A549 (cell line): ENCODE data around the gene MT1E. TPM values are rescaled to one million over a fixed set of nuclear protein-coding genes. Genes with fewer than 3 reads are reported as not detected.
A peak's percentile ranks its signal among the peaks of the same experiment; 100 is the strongest.
"Not testable (repeated sequence)": the region's sequence is repeated elsewhere in the genome, so short reads cannot be mapped to it uniquely, and the experiment has no call there.

ENCODE experiments used
- ATAC-seq, 2 experiments: fragments of 200-7000 bp in 1 of 2; fragments of >200 bp in 1 of 2; cut with Nextera tagmentation in 1 of 2; cut with Tn5 transposase in 1 of 2; 3 replicates each; pipeline versions ENCODE4 v1.8.0 to v1.9.1; 2018 to 2020; ENCODE audit warnings: mild to moderate bottlenecking in 1 of 2, moderate library complexity in 1 of 2
- CTCF ChIA-PET: fragments of 300-600 bp; sonication (Branson Sonifier 250); formaldehyde crosslinking; extraction: SDS; loops from one replicate; lab custom pipeline; 2021; ENCODE audit warnings: antibody characterized with exemption, inconsistent platforms; lab: Yijun Ruan, JAX
- POLR2A ChIA-PET: fragments of 350-600 bp; formaldehyde crosslinking; extraction: SDS; loops from one replicate; lab custom pipeline; 2021; ENCODE audit warnings: antibody characterized with exemption, inconsistent platforms; lab: Yijun Ruan, JAX
- DNase-seq, 2 experiments: peaks; one replicate each; pipeline versions ENCODE4 v3.0.0 to v3.0.0-alpha.2; 2011 to 2016; ENCODE audit warnings: low read depth in 1 of 2, low spot score in 1 of 2
- FAIRE-seq: peaks from 2 replicates; lab custom pipeline; 2011; peaks lifted over from hg19 to GRCh38; lab: Jason Lieb, UNC
- H3K27ac ChIP-seq, 2 experiments: fragments of >200 bp; sonication (Bioruptor Twin); formaldehyde crosslinking; 3 replicates each; pipeline ENCODE4 v1.5.1; 2016 to 2017
- H3K4me1 ChIP-seq: fragments of >200 bp; sonication (Bioruptor Twin); formaldehyde crosslinking; 3 replicates; pipeline ENCODE4 v1.6.1; 2016
- H3K4me2 ChIP-seq: fragments of >200 bp; sonication (Bioruptor Twin); formaldehyde crosslinking; 3 replicates; pipeline ENCODE4 v1.6.1; 2016
- H3K4me3 ChIP-seq: fragments of >200 bp; sonication (Bioruptor Twin); formaldehyde crosslinking; 3 replicates; pipeline ENCODE4 v1.5.1; 2016
- H3K9me3 ChIP-seq: fragments of >200 bp; sonication (Bioruptor Twin); formaldehyde crosslinking; 3 replicates; pipeline ENCODE4 v1.6.1; 2016
- CEBPB ChIP-seq, 2 experiments: fragments of >200 bp in 1 of 2; sonication (Bioruptor Twin) in 1 of 2; formaldehyde crosslinking in 1 of 2; IDR thresholded peaks; 2 replicates each; pipeline ENCODE4 v1.6.1; 2012 to 2016
- CTCF ChIP-seq: fragments of >200 bp; sonication (Bioruptor Twin); formaldehyde crosslinking; IDR thresholded peaks from 3 replicates; pipeline ENCODE4 v1.5.1; 2016
- FOSL2 ChIP-seq, 2 experiments: fragments of 450-650 bp in 1 of 2; fragments of >200 bp in 1 of 2; sonication (Bioruptor Twin) in 1 of 2; formaldehyde crosslinking; IDR thresholded peaks; 2 replicates each; pipeline versions ENCODE4 v1.5.0 to v1.6.1; 2016 to 2020; ENCODE audit warnings: mild to moderate bottlenecking in 1 of 2, moderate library complexity in 1 of 2
- HES2 ChIP-seq: fragments of >200 bp; sonication (Bioruptor Twin); formaldehyde crosslinking; IDR thresholded peaks from 2 replicates; pipeline ENCODE4 v1.6.1; 2016
- HOXB13 ChIP-seq: fragments of 250-450 bp; sonication (Bioruptor Pico); IDR thresholded peaks from 2 replicates; pipeline ENCODE4 v1.5.0; 2020; ENCODE audit warnings: low read depth, mild to moderate bottlenecking, moderate library complexity
- MAFK ChIP-seq: fragments of 450-650 bp; IDR thresholded peaks from 2 replicates; pipeline ENCODE4 v1.6.1; 2014; ENCODE audit not compliant: partially characterized antibody
- MYC ChIP-seq: IDR thresholded peaks from 2 replicates; pipeline ENCODE4 v1.6.1; 2012; ENCODE audit warnings: mild to moderate bottlenecking, inconsistent platforms, low read length, improper control_type of control experiment, borderline replicate concordance
- POLR2AphosphoS2 ChIP-seq: conservative IDR thresholded peaks from 2 replicates; pipeline ENCODE4 v1.6.1; 2012; ENCODE audit warnings: low read length, improper control_type of control experiment, inconsistent platforms
- RAD21 ChIP-seq, 2 experiments: fragments of >200 bp in 1 of 2; sonication (Bioruptor Twin) in 1 of 2; formaldehyde crosslinking in 1 of 2; IDR thresholded peaks in 1 of 2; conservative IDR thresholded peaks in 1 of 2; 2 replicates in 1 of 2; 3 replicates in 1 of 2; pipeline ENCODE4 v1.6.1; 2012 to 2018; ENCODE audit warnings: inconsistent platforms in 1 of 2
- RFX5 ChIP-seq: fragments of 450-650 bp; IDR thresholded peaks from 2 replicates; pipeline ENCODE4 v1.7.1; 2014; ENCODE audit warnings: antibody characterized with exemption, mild to moderate bottlenecking, moderate library complexity
- SMC3 ChIP-seq: fragments of >200 bp; sonication (Bioruptor Twin); formaldehyde crosslinking; IDR thresholded peaks from 3 replicates; pipeline ENCODE4 v1.6.1; 2018; ENCODE audit warnings: inconsistent platforms
- TP53 ChIP-seq: fragments of 250-450 bp; sonication (Bioruptor Pico); IDR thresholded peaks from 2 replicates; pipeline ENCODE4 v1.5.0; 2021; ENCODE audit warnings: mild to moderate bottlenecking, moderate library complexity
- WGBS: methylation state at CpG from one replicate; pipeline ENCODE4 v1.1.6; 2017; ENCODE audit errors: missing lambda C conversion rate; 5-methylcytosine and 5-hydroxymethylcytosine counted together
- polyA plus RNA-seq, 4 experiments: library from polyadenylated mRNA; depleted of rRNA in 3 of 4; stranded (reverse); fragments of >200 nt; fragmentation: RNase III in 1 of 4; extraction: RNeasy Plus Mini Kit Qiagen cat#74134 plus additional on column Dnase treatment in 1 of 4; gene quantifications; 2 replicates in 3 of 4; 3 replicates in 1 of 4; pipeline ENCODE4 v1.2.3, GENCODE V29; 2011 to 2017
- TF ChIP-seq, protein P1 (sequence below): fragments of 250-450 bp; sonication (Bioruptor Pico); IDR thresholded peaks from 2 replicates; pipeline ENCODE4 v1.5.0; 2021; ENCODE audit warnings: mild to moderate bottlenecking, moderate library complexity, borderline replicate concordance

MT1E gene
- polyA plus RNA-seq, 2 of the 4 experiments (the other 2 are of a cell fraction), result not detected

DNA sequence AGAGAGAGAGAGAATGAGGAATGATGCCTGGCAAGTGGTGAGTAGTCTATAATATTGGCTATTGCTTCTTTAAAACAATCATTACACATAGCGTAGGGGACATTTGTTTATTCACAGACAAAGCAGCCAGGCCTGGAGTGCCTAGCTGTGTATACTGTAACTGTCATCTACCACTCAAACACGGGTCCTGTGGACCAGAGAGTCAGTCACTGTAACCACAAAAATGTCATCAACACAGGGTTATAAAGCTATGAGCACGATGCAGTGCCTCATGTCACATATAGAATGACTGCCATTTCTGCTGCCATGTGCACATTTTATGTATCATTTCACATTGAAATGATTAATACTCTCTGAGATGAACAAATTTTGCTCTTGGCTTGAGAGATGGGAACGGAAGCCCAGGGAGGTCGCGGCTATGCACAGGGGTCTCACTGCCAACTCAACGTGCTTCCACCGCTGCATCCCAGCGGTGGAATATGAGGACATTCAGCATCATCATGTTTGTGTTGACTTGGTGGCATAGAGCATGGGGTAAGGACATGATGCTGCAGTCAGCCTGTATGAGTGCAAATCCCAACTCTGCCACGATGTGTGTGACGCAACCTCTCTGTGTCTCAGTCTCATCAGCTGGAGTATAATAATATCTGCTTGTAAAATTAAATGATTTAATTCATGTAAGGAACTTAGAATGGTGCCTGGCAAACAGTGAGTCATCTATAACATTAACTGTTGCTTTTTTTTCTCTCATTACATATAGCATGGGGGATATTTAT, 47.4 kb downstream of the MT1E start:
- no peak for ATAC-seq
- TF ChIP-seq TP53 (no peak), CEBPB (IDR thresholded peaks at IDR 0.05) (0 out of 4 replicates have a peak, but pooled peaks of 1 of the 2 experiments have one; percentile 25), MAFK (no peak), RFX5 (no peak)
- ChIA-PET POLR2A (no interaction called here), CTCF (interaction anchor here (0.8 to 4.9 kb wide), 16 partner anchors 10 to 239 kb away, joined by 3 to 51 read pairs (median 6); partner anchors contain the start of genes MT1F, MT1X and MT2A)
- H3K4me1 ChIP-seq, result no peaks in the 10 kb centered on the region
- no peak overlapping the region for H3K27ac ChIP-seq
- H3K4me2 ChIP-seq, result no peak overlapping the region
- H3K4me3 ChIP-seq, result no peak overlapping the region
- DNase-seq, result no peak
- no peaks in the 10 kb centered on the region for H3K9me3 ChIP-seq
- no peak for FAIRE-seq
- 76% methylated on average over 11 of the region's 11 CpGs for WGBS

GRCh38 chr16:56673921-56674320, 48.3 kb downstream of the MT1E start:
- CTCF ChIA-PET, result interaction anchor here (0.7 to 4.9 kb wide), 22 partner anchors 9 to 270 kb away, joined by 3 to 51 read pairs (median 4); partner anchors contain the start of genes MT1E, MT1X and MT2A
- Histone ChIP-seq H3K4me2 (no peak overlapping the region), H3K9me3 (no peaks in the 10 kb centered on the region), H3K4me1 (no peaks in the 10 kb centered on the region), H3K4me3 (no peak overlapping the region), H3K27ac (no peak overlapping the region)
- 49% methylated on average over 12 of the region's 12 CpGs for WGBS
- POLR2A ChIA-PET, result no interaction called here
- DNase-seq, result peak in 1 of 2 experiments; percentile 54
- no peak for FAIRE-seq
- TF ChIP-seq SMC3 (peak; percentile 79), MYC (no peak), CTCF (peak; percentile 53), RAD21 (conservative IDR thresholded peaks at IDR 0.05 in 1 of 2, IDR thresholded peaks at IDR 0.05 in 1 of 2) (peak; percentile 70 to 77)
- ATAC-seq, result peak; percentile 73 to 89; a peak in 5 of 6 replicates

DNA sequence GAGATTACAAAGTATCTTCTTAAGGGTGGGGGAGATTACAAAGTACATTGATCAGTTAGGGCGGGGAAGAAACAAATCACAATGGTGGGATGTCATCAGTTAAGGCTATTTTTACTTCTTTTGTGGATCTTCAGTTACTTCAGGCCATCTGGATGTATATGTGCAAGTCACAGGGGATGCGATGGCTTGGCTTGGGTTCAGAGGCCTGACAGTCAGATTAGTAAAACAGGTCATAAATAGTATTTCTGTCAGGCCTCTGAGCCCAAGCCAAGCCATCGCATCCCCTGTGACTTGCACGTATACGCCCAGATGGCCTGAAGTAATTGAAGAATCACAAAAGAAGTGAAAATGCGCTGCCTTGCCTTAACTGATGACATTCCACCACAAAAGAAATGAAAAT, 49.0 kb downstream of the MT1E start:
- FAIRE-seq, ATAC-seq, H3K27ac ChIP-seq, DNase-seq, H3K4me3 ChIP-seq, H3K4me2 ChIP-seq, H3K4me1 ChIP-seq, POLR2A ChIA-PET, H3K9me3 ChIP-seq: not testable (repeated sequence)
- WGBS, result 76% methylated on average over 6 of the region's 6 CpGs
- CTCF ChIA-PET, result interaction anchor here (0.7 to 4.9 kb wide), 16 partner anchors 9 to 269 kb away, joined by 3 to 51 read pairs (median 4); partner anchors contain the start of genes MT1E and MT1X

GRCh38 chr16:56675685-56676210, 50.2 kb downstream of the MT1E start:
- Histone ChIP-seq H3K4me1 (no peaks in the 10 kb centered on the region), H3K4me3 (no peak overlapping the region), H3K27ac (no peak overlapping the region), H3K4me2 (no peak overlapping the region), H3K9me3 (no peaks in the 10 kb centered on the region)
- DNase-seq (no peak), ATAC-seq (no peak), FAIRE-seq (no peak)
- ChIA-PET POLR2A (no interaction called here), CTCF (interaction anchor here (0.7 to 4.3 kb wide), 4 partner anchors 10 to 72 kb away, joined by 3 to 33 read pairs (median 4); no protein-coding TSS in a partner anchor)
- no peak for TF ChIP-seq FOSL2 (IDR thresholded peaks at IDR 0.05)
- no peak for TF ChIP-seq FOSL2 (CRISPR knock-in tag; IDR thresholded peaks at IDR 0.05)
- TF ChIP-seq HOXB13 (CRISPR knock-in tag), result no peak
- TF ChIP-seq, protein P1, sequence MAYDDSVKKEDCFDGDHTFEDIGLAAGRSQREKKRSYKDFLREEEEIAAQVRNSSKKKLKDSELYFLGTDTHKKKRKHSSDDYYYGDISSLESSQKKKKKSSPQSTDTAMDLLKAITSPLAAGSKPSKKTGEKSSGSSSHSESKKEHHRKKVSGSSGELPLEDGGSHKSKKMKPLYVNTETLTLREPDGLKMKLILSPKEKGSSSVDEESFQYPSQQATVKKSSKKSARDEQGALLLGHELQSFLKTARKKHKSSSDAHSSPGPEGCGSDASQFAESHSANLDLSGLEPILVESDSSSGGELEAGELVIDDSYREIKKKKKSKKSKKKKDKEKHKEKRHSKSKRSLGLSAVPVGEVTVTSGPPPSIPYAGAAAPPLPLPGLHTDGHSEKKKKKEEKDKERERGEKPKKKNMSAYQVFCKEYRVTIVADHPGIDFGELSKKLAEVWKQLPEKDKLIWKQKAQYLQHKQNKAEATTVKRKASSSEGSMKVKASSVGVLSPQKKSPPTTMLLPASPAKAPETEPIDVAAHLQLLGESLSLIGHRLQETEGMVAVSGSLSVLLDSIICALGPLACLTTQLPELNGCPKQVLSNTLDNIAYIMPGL (CRISPR knock-in tag), result no peak
- TF ChIP-seq POLR2AphosphoS2, result no peak
- no peak for TF ChIP-seq HES2
- WGBS, result 92% methylated on average over 24 of the region's 32 CpGs
